BLaER1 (cell line): ENCODE data around the gene RANBP3.
"Not testable (repeated sequence)": the region's sequence is repeated elsewhere in the genome, so short reads cannot be mapped to it uniquely, and the experiment has no call there.

Experiments
- H3K27ac ChIP-seq: shearing (Covaris generic); formaldehyde crosslinking; 2 replicates; pipeline ENCODE4 v1.8.1; 2022
- H3K27me3 ChIP-seq: shearing (Covaris generic); formaldehyde crosslinking; 2 replicates; pipeline ENCODE4 v1.8.1; 2022
- H3K36me3 ChIP-seq: shearing (Covaris generic); formaldehyde crosslinking; 2 replicates; pipeline ENCODE4 v1.8.1; 2022
- H3K4me1 ChIP-seq: shearing (Covaris generic); formaldehyde crosslinking; 2 replicates; pipeline ENCODE4 v1.8.1; 2022
- H3K4me2 ChIP-seq: shearing (Covaris generic); formaldehyde crosslinking; 2 replicates; pipeline ENCODE4 v1.8.1; 2022
- H3K4me3 ChIP-seq: shearing (Covaris generic); formaldehyde crosslinking; 2 replicates; pipeline ENCODE4 v1.8.1; 2022
- H3K9ac ChIP-seq: shearing (Covaris generic); formaldehyde crosslinking; 2 replicates; pipeline ENCODE4 v1.8.1; 2022
- H3K9me3 ChIP-seq: shearing (Covaris generic); formaldehyde crosslinking; 2 replicates; pipeline ENCODE4 v1.8.1; 2022
- H4K20me1 ChIP-seq: shearing (Covaris generic); formaldehyde crosslinking; 2 replicates; pipeline ENCODE4 v1.8.1; 2022
- Cebpa-rat ChIP-seq: shearing (Covaris generic); IDR thresholded peaks from 2 replicates; pipeline ENCODE4 v1.8.1; 2022

The RANBP3 gene

DNA sequence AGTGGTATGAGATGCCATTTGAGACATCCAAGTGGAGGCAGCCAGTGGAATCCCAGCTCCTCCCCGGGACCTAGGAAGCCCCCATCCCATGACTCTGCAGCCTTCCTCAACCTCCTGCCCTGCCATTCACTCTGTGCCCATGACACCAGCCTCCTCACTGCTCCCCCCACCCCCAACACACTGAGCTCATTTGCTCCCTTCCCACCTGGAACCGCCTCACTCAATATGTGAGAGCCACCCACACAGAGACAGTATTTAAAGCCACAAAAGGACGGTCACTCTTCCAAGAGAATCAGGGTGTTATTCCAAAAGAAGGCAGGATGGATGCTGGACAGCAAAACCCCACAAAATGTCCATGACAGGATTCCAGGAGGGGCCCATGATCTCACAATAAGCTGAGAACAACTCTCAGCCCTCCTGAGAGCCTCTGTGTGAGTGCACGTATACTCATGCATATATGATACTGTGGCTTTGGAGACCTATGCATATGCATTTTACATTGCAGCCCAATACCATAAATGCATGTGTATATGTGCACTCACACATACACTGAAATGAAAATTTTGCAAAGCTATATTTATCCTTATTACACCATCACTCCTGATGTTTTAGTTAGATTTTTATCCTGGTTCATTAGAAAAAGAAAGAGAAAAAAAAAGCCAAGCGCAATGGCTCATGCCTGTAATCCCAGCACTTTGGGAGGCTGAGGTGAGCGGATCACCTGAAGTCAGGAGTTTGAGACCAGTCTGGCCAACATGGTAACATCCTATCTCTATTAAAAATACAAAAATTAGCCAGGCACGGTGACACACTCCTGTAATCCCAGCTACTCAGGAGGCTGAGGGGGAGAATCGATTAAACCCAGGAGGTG is 10.8 kb upstream of the RANBP3 start:
- H3K36me3 ChIP-seq: no peaks in the 10 kb centered on the region
- no peaks in the 10 kb centered on the region for H4K20me1 ChIP-seq
- no peak overlapping the region for H3K9ac ChIP-seq
- H3K9me3 ChIP-seq: no peaks in the 10 kb centered on the region
- H3K4me2 ChIP-seq: peak overlapping the region; percentile 86; the same call in 1 of the 2 replicates
- 0 out of 2 replicates have a peak overlapping the region, but pooled peaks have one; percentile 92 for H3K27ac ChIP-seq
- no peak for TF ChIP-seq Cebpa-rat
- H3K4me1 ChIP-seq: peaks cover 89% of the 10 kb centered on the region
- no peaks in the 10 kb centered on the region for H3K27me3 ChIP-seq
- no peak overlapping the region for H3K4me3 ChIP-seq

DNA sequence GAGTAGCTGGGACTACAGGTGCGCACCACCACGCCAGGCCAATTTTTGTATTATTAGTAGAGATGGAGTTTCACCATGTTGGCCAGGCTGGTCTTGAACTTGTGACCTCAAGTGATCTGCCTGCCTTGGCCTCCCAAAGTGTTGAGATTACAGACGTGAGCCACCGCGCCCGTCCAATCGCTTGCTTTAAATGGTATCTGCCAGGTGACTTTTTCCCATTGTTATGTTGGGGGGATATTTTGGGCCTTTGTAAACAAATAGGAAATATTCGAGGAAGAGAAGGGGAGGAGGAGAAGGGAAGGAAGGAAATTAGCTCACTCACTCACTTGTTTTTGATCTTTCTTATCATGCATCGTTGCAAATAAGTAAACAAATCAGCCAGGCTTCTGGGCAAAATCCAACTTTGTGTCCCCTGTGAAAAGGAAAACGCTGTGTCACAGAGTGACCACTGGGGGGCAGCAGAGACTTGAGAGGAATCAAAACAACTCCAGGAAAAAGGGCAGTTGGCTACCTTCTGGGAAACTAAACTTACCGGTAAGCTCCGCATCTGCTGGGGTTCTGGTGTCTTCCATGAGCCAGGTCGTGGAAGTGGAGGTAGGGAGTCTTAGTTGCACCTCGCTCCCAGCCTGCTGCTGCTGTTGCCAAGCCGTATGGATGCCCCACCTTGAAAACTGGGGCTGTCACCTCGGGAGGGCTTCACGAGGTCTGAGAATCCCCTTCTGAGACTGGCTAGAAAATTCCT is 9.3 kb upstream of the RANBP3 start:
- no peaks in the 10 kb centered on the region for H4K20me1 ChIP-seq
- no peak for TF ChIP-seq Cebpa-rat
- peak overlapping the region; percentile 48; the same call in 1 of the 2 replicates for H3K9ac ChIP-seq
- H3K4me2 ChIP-seq: peak overlapping the region; percentile 86
- H3K4me1 ChIP-seq: peaks cover 86% of the 10 kb centered on the region
- no peaks in the 10 kb centered on the region for H3K36me3 ChIP-seq
- no peaks in the 10 kb centered on the region for H3K27me3 ChIP-seq
- peak overlapping the region; percentile 42; the same call in 1 of the 2 replicates for H3K4me3 ChIP-seq
- H3K27ac ChIP-seq: peak overlapping the region; percentile 68
- no peaks in the 10 kb centered on the region for H3K9me3 ChIP-seq

DNA sequence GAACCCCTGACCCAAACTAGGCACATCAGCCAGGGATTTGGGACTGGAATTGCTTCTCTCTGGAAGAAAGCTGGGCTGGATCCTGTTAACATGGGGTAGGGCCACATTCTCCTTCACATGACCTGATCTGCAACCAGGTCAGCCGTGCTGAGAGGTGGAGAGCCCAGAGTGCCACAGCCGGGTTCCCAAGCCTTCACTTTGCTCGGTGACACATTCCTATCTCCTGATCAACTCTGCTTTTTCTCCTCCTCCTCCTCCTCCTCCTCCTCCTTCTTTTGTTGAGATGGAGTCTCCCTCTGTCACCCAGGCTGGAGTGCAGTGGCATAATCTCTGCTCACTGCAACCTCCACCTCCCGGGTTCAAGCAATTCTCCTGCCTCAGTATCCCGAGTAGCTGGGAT is 7.9 kb upstream of the RANBP3 start:
- Histone ChIP-seq H3K4me1 (peaks cover 76% of the 10 kb centered on the region), H3K36me3 (peaks cover 11% of the 10 kb centered on the region)
- H3K27me3 ChIP-seq, H3K9ac ChIP-seq, H3K27ac ChIP-seq, H3K4me3 ChIP-seq, H3K4me2 ChIP-seq, H4K20me1 ChIP-seq, H3K9me3 ChIP-seq: not testable (repeated sequence)

DNA sequence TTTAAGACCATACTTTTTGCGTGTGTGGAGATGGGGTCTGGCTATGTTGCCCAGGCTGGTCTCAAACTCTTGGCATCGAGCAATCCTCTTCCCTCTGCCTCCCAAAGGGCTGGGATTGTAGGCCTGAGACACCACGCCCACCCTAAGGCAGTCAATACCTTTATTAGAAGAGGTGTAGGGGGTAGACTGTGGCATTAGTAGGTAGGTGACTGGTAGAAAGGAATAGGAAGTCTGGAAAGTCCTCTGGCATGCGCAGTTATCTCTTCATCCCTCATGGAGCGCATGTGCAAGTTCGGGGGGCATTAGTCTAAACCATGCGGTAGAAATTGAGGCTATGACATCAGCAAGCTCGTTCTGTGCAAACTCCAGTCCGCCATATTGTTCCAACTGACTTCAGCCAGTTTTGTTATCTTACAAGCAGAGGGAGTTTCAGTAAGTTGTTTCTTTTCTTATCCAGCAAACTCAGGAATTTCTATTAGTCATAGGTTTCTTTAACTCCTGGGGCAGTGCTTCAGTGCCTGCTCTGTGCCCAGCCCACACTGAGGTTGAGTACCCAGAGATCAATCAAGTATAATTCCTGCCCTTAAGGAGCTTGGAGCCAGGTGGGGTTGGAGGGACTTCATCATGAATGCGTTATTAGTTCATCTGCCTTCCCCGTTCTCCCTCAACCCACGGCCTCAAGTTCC is 7.3 kb upstream of the RANBP3 start:
- Histone ChIP-seq H3K9me3 (no peaks in the 10 kb centered on the region), H4K20me1 (no peaks in the 10 kb centered on the region), H3K4me2 (peak overlapping the region; percentile 66), H3K4me3 (no peak overlapping the region), H3K36me3 (peaks cover 11% of the 10 kb centered on the region), H3K4me1 (peaks cover 72% of the 10 kb centered on the region), H3K27ac (peak overlapping the region; percentile 26; the same call in 1 of the 2 replicates), H3K9ac (no peak overlapping the region), H3K27me3 (no peaks in the 10 kb centered on the region)
- no peak for TF ChIP-seq Cebpa-rat

DNA sequence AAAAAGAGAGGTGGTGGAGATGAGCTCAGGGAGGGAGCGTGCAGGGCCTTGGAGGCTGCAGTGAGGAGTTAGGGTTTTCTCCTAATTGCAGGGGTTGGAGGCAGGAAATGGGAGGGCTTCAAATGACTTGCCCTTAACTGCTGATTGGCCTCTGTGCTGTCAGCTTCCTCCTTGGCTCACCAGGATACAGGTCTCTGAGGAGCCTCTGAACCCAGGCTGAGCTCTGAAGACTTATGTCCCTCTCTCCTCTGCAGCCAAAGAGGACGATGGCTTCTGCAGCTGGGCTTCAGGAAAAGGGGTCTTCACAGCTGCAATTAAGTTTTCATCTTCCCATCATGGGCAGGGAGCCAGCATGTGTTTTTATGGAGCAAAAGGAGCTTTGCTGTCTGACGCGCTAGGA is 6.7 kb upstream of the RANBP3 start:
- no peak overlapping the region for H3K4me3 ChIP-seq
- no peaks in the 10 kb centered on the region for H3K9me3 ChIP-seq
- no peak for TF ChIP-seq Cebpa-rat
- H3K27me3 ChIP-seq: no peaks in the 10 kb centered on the region
- peak overlapping the region; percentile 66 for H3K4me2 ChIP-seq
- H3K36me3 ChIP-seq: peaks cover 11% of the 10 kb centered on the region
- H3K4me1 ChIP-seq: peaks cover 72% of the 10 kb centered on the region
- H3K9ac ChIP-seq: 0 out of 2 replicates have a peak overlapping the region, but pooled peaks have one; percentile 22
- peak overlapping the region; percentile 26; the same call in 1 of the 2 replicates for H3K27ac ChIP-seq
- H4K20me1 ChIP-seq: no peaks in the 10 kb centered on the region

DNA sequence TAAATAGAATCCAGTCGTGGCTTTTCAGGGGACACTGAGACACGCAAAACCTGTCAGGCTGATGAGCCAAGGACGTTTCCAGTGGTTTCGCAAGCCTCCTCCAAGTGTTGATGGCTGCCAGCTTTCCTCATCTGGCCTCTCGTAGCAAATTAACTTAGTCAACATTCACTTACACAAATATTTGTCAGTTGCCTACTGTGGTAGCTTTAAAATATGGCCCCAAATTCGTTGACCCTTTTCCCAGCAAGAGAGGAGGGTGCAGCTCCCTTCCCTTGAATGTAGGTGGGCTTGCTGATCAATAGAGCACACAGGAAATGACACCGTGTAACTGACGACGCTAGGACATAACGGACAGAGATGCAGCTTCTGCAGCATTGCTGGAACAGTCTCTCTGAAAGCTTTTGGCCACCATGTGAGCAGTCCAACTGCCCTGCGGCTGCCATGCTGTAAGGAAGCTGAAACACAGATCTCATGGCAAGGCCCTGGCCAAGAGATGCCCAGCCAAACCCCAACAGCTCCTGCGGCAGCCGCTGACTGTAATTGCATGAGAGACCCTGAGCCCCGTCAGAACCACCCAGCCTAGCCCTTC is 5.5 kb upstream of the RANBP3 start:
- no peaks in the 10 kb centered on the region for H3K27me3 ChIP-seq
- H3K9ac ChIP-seq: no peak overlapping the region
- H3K4me1 ChIP-seq: peaks cover 71% of the 10 kb centered on the region
- H4K20me1 ChIP-seq: no peaks in the 10 kb centered on the region
- H3K36me3 ChIP-seq: peaks cover 11% of the 10 kb centered on the region
- TF ChIP-seq Cebpa-rat: no peak
- no peak overlapping the region for H3K27ac ChIP-seq
- H3K4me2 ChIP-seq: peak overlapping the region; percentile 66; the same call in 1 of the 2 replicates
- H3K4me3 ChIP-seq: no peak overlapping the region
- H3K9me3 ChIP-seq: no peaks in the 10 kb centered on the region

DNA sequence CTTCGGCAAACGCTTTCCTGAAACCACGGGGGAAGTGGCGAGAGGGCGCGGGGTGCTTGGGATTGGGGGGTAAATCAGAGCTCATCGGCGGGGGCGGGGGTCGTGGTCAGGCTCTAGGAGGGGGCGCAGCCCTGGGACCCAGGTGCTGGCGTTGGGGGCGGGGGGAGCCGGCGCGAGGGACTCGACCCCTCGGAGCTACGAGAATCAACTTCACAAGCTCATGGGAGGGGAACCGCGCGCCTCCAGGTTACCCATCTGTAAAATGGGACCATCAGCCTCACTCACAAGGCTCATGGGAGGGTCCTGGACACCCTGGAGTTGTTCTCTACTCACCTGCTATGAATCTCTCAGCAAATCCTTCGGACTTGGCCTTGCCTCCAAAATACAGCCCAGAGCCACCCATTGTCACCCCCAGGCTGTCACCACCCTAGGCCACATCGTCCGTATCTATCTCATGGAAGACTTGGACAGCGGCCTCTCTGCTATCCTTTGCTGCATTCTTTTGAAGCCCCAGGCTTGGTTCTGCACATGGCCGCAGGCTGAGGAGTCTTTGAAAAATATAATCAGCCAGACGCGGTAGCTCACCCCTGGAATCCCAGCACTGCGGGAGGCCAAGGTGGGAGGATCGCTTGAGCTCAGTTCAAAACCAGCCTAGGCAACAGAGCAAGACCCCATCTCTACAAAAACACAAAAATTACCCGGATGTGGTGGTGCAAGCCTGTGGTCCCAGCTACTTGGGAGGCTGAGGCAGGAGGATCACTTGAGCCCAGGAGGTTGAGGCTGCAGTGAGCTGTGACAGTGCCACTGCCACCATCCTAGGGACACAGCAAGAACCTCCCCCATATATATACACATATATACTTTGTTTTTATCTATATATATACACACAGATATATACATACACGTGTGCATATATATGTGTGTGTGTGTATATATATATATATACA is 939 bp upstream of the RANBP3 start:
- Histone ChIP-seq H3K4me1 (peaks cover 69% of the 10 kb centered on the region), H4K20me1 (peaks cover 38% of the 10 kb centered on the region), H3K9me3 (no peaks in the 10 kb centered on the region), H3K27ac (peak overlapping the region; percentile 96), H3K4me2 (peak overlapping the region; percentile 93), H3K4me3 (peak overlapping the region; percentile 100), H3K27me3 (no peaks in the 10 kb centered on the region), H3K9ac (peak overlapping the region; percentile 98), H3K36me3 (peaks cover 36% of the 10 kb centered on the region)
- TF ChIP-seq Cebpa-rat: no peak

DNA sequence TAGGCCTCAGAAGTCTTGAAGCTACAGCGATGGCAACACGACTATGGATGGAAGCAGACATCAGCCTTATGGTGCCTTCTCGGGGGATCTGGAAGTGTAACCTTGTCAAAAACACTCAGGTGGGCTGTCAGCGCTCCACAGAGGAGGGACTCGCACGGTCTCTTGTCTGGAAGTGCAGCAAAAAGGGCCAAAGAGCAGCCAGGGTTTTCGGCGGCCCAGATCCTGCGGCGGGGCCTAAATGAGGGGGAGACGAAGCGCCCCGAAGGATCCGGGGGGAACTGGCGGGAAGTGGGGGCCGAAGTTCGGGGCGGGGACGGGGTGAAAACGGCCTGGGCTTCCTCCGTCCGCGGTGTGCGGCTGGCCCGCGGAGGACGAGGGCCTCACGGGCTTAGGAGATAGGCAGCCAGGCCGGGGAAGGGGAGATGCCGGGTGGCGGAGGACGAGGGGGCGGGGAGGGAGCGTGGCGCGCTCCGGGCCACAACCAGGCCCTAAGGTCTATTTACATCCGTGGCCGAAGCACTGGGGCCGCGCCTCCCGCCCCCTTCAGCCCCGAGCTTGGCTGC is 637 bp downstream of the RANBP3 start:
- peaks cover 54% of the 10 kb centered on the region for H4K20me1 ChIP-seq
- H3K9me3 ChIP-seq: no peaks in the 10 kb centered on the region
- H3K4me3 ChIP-seq: peak overlapping the region; percentile 100
- H3K27me3 ChIP-seq: no peaks in the 10 kb centered on the region
- no peak for TF ChIP-seq Cebpa-rat
- H3K9ac ChIP-seq: peak overlapping the region; percentile 98
- H3K4me2 ChIP-seq: peak overlapping the region; percentile 99
- peaks cover 51% of the 10 kb centered on the region for H3K36me3 ChIP-seq
- H3K27ac ChIP-seq: peak overlapping the region; percentile 96
- H3K4me1 ChIP-seq: peaks cover 70% of the 10 kb centered on the region
